ENCODE measurements around the gene LRRTM2.
"Not testable (repeated sequence)": the region's sequence is repeated elsewhere in the genome, so short reads cannot be mapped to it uniquely, and the experiment has no call there.

Gene LRRTM2

GRCh38 chr5:138874771-138875551 lies at the start of gene LRRTM2:
Gene LRRTM2, minus strand, starts transcription at chr5:138875335. Its CDS starts 424 bp downstream, at chr5:138874911.
- Histone ChIP-seq H3K27ac (ENCODE audit: low read length) (no peak within 1 kb of the TSS), H3K27me3 (ENCODE audit: insufficient read depth, low read length, poor library complexity) (no peaks in the 10 kb centered on the region), H3K79me2 (ENCODE audit: insufficient read depth, low read length) (no peaks in the 10 kb centered on the region), H3K9me3 (ENCODE audit: insufficient read depth, low read length, severe bottlenecking) (no peaks in the 10 kb centered on the region), H2AFZ (ENCODE audit: low read depth, low read length) (no peak within 1 kb of the TSS), H3K36me3 (ENCODE audit: insufficient read depth, low read length) (no peaks in the 10 kb centered on the region), H3K9ac (ENCODE audit: low read depth, low read length) (no peak within 1 kb of the TSS), H3K4me1 (ENCODE audit: insufficient read depth, low read length) (no peaks in the 10 kb centered on the region), H3K4me2 (ENCODE audit: insufficient read depth, low read length) (no peak within 1 kb of the TSS), H4K20me1 (ENCODE audit: insufficient read depth, low read length) (no peaks in the 10 kb centered on the region), H3K4me3 (ENCODE audit: low read depth in 1 of 2, low read length in 2 of 2) (no peak within 1 kb of the TSS)
- no peak for ATAC-seq (ENCODE audit: insufficient read depth, low read depth)
- no peak for DNase-seq
- no peak for TF ChIP-seq CTCF (IDR thresholded peaks at IDR 0.05; ENCODE audit: borderline replicate concordance, extremely low read depth, low read length, poor library complexity, severe bottlenecking)
- TF ChIP-seq EZH2 (IDR thresholded peaks at IDR 0.05; ENCODE audit: borderline replicate concordance, low read depth, low read length, severe bottlenecking), result no peak

- ATAC-seq (ENCODE audit: insufficient read depth, low read depth), result no peak
- no peaks in the 10 kb centered on the region for H3K36me3 ChIP-seq (ENCODE audit: insufficient read depth, low read length)
These were observed 47.4 kb upstream of the LRRTM2 start for GRCh38 chr5:138922494-138922893.

GRCh38 chr5:138921362-138921761 lies 46.2 kb upstream of the LRRTM2 start:
- H2AFZ ChIP-seq (ENCODE audit: low read depth, low read length); H3K9ac ChIP-seq (ENCODE audit: low read depth, low read length); H3K27ac ChIP-seq (ENCODE audit: low read length); ATAC-seq (ENCODE audit: insufficient read depth, low read depth); H3K9me3 ChIP-seq (ENCODE audit: insufficient read depth, low read length, severe bottlenecking); H3K36me3 ChIP-seq (ENCODE audit: insufficient read depth, low read length); H4K20me1 ChIP-seq (ENCODE audit: insufficient read depth, low read length); H3K79me2 ChIP-seq (ENCODE audit: insufficient read depth, low read length); H3K27me3 ChIP-seq (ENCODE audit: insufficient read depth, low read length, poor library complexity); H3K4me2 ChIP-seq (ENCODE audit: insufficient read depth, low read length); H3K4me1 ChIP-seq (ENCODE audit: insufficient read depth, low read length); H3K4me3 ChIP-seq (ENCODE audit: low read depth in 1 of 2, low read length in 2 of 2); DNase-seq: not testable (repeated sequence)

More at GRCh38 chr5:138922494-138922893, 47.4 kb upstream of the LRRTM2 start:
- H3K9me3 ChIP-seq (ENCODE audit: insufficient read depth, low read length, severe bottlenecking), result no peaks in the 10 kb centered on the region
- H4K20me1 ChIP-seq (ENCODE audit: insufficient read depth, low read length), result no peaks in the 10 kb centered on the region
- H2AFZ ChIP-seq (ENCODE audit: low read depth, low read length), result no peak overlapping the region
- H3K4me1 ChIP-seq (ENCODE audit: insufficient read depth, low read length), result no peaks in the 10 kb centered on the region
- no peak overlapping the region for H3K9ac ChIP-seq (ENCODE audit: low read depth, low read length)
- no peak overlapping the region for H3K4me2 ChIP-seq (ENCODE audit: insufficient read depth, low read length)
- H3K79me2 ChIP-seq (ENCODE audit: insufficient read depth, low read length), result no peaks in the 10 kb centered on the region
- H3K27ac ChIP-seq (ENCODE audit: low read length), result no peak overlapping the region
- DNase-seq, result no peak
- TF ChIP-seq EZH2 (IDR thresholded peaks at IDR 0.05; ENCODE audit: borderline replicate concordance, low read depth, low read length, severe bottlenecking) (no peak), CTCF (IDR thresholded peaks at IDR 0.05; ENCODE audit: borderline replicate concordance, extremely low read depth, low read length, poor library complexity, severe bottlenecking) (no peak)
- H3K27me3 ChIP-seq (ENCODE audit: insufficient read depth, low read length, poor library complexity), result no peaks in the 10 kb centered on the region
- H3K4me3 ChIP-seq (ENCODE audit: low read depth in 1 of 2, low read length in 2 of 2), result no peak overlapping the region

- Histone ChIP-seq H3K36me3 (ENCODE audit: insufficient read depth, low read length) (no peaks in the 10 kb centered on the region), H3K27me3 (ENCODE audit: insufficient read depth, low read length, poor library complexity) (no peaks in the 10 kb centered on the region), H2AFZ (ENCODE audit: low read depth, low read length) (no peak overlapping the region), H3K9me3 (ENCODE audit: insufficient read depth, low read length, severe bottlenecking) (no peaks in the 10 kb centered on the region), H3K4me3 (ENCODE audit: low read depth in 1 of 2, low read length in 2 of 2) (no peak overlapping the region), H3K27ac (ENCODE audit: low read length) (no peak overlapping the region), H4K20me1 (ENCODE audit: insufficient read depth, low read length) (no peaks in the 10 kb centered on the region), H3K9ac (ENCODE audit: low read depth, low read length) (no peak overlapping the region), H3K4me2 (ENCODE audit: insufficient read depth, low read length) (no peak overlapping the region), H3K79me2 (ENCODE audit: insufficient read depth, low read length) (no peaks in the 10 kb centered on the region), H3K4me1 (ENCODE audit: insufficient read depth, low read length) (no peaks in the 10 kb centered on the region)
- DNase-seq, result no peak
- no peak for ATAC-seq (ENCODE audit: insufficient read depth, low read depth)
- TF ChIP-seq EZH2 (IDR thresholded peaks at IDR 0.05; ENCODE audit: borderline replicate concordance, low read depth, low read length, severe bottlenecking), result no peak
- TF ChIP-seq CTCF (IDR thresholded peaks at IDR 0.05; ENCODE audit: borderline replicate concordance, extremely low read depth, low read length, poor library complexity, severe bottlenecking), result no peak
These were observed 45.0 kb upstream of the LRRTM2 start for GRCh38 chr5:138920181-138920580.
